Fibroblast of skin of right quadriceps (primary cell): Measurements from ENCODE around the gene MAPRE2.

ENCODE experiments used
- DNase-seq: peaks from one replicate; pipeline ENCODE4 v3.0.0-alpha.2; 2013

MAPRE2 gene

DNA sequence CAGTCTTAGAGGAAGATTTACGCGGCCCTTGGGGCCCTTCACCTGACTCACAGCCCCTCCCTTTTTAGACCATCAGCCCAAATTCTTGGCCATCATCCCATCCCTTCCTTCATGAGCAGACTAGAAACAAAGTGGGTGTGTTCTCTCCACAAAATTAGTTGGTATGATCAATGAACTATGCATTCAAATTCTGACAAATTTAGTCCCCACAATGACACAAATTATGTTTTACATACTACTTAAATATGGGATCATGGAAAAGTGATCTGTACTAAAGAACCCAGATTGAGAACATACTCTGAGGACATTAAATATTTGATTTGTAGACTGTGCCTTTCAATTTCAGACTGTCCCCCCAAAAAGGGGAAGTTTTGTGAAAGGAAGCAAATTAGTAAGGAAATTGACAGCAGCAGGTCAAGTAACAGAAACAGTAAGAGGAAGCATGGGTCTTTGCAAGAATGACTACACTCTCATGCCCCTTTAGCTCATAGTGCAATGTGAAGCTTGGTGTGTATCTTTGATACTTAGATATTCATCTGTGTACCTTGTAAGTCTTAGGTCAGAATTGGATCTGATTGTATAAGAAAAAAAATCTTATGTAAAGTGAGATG lies 2.2 kb upstream of the MAPRE2 start:
- DNase-seq, result no peak

DNA sequence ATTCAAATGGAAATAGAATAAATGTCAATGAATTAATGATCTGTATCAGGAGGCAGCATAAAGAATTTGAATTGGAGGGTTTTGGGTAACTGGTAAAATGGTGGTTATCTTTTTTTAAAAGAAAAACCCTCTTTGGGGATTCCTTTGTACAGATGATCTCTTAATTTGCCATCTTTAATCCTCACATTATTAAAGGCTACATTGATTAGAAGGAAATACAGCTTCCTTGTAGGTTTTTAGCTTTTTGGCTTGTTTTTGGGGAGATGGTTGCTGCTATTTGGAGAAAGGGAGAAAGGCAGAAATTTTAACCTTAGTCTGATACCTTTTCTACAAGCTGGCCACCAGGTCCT lies 600 bp upstream of the MAPRE2 start:
- no peak for DNase-seq

DNA sequence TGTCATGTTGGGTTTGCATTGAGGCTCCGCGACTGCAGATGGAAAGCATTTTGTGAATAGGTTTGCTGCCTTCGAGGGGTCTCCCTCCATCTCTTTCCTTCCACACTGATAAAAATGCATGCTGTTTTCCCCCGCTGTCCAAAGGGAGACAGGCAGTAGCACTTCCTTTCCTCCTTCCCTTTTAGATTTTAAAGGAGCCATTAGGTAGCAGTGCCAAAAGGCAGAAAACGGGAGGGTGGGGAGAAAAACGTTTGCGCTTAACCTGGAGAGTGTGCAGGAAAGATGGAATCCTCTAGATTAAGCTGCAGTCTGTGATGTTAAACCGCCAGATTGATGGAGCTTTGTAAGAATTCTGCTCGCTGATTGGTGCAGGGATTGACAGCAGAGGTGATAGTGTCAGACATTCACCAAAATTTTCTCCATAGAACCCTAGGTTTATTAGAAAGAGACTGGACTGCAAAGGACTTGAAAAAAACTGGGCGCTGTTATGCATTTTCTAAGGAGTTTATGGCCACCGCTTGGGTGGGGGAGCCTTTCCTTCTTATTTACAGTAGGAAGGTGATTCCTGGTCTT lies 688 bp downstream of the MAPRE2 start:
- no peak for DNase-seq

DNA sequence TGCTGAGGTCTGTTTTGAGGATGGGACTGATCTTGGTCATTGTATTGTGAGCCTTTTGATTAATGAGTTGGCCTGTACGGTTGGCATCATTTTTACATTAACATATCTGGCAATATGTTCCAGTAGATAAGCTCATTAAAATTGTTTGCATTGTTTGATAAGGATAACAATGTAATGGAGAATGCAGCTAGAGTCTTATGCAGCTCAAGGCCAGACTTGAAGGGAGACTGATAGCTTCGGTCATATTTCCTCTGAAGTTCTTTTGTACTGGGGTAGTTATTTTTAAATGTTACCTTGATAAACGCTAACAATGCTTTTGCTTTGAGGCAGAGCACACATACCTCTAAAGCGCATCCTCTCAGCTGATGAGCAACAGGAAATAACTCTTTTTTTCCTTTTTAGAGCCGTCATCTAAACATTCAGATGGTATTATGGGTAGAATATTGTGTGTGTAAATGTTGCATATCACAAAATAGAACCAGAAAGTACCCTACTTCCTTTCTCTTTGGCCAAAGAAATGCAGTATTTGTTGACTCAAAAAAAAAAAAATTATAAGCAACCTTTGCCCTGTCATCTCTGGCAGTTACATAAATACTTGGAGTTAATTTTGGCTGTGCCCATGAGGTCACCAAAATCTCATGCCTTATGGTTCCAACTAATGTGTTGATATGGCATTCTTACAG lies 1.3 kb downstream of the MAPRE2 start:
- DNase-seq, result no peak

DNA sequence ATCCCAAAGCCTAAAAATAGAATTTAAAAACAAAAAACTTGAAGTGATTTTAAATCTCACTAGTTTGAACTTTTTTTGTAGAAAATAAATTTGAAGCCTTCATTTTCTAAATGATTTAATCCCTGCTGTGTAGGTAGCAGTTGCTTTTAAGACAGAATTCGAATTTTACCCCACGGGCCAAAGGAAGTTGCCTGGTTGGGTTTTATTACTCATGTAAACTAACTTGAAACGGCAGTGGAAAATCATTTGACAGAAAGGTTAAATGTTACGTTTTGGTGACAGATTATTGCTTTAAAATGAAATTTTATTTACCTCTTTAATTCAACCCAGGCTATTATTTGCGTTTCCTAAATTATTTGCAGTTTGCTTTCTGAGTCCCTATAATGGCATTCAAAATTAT lies 2.0 kb downstream of the MAPRE2 start:
- DNase-seq, result no peak

DNA sequence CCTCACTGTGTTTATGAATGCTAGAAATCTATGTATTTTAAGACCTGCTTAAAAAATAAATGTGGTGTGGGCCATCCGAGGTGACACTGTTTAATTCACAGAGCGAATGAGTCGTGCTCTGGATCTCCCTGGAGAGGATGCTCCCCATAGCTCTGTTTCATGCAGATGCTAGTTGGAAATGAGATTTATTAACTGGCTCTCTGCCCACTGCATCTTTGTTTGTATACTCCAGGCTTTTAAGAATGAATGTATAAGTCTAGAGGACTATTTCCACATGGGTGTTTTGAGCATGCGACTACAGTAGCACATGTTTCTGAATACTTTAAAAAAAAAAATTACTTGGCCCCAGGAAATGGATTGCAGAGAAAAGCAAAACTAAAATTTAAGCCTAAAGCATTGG lies 3.9 kb downstream of the MAPRE2 start:
- peak; percentile 72 for DNase-seq

DNA sequence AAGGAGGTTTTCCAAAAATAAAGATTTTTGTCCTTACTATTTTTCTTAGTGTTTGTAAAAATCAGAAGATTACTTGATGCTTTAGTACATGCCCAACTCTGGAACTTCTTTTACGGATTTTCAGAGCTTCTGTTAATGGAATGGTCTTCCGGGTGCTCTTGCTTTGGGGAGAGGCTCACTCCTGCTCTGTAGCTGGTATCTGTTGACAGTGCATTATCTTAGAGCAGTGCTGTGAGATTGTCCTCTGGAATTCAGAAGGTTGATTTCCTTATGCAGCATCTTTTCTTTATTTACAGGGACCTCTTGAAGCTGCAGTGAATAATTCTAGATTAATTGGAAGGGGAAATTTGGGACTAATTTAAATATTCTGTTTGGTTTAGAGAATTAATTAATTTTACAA lies 4.6 kb downstream of the MAPRE2 start:
- DNase-seq, result no peak

DNA sequence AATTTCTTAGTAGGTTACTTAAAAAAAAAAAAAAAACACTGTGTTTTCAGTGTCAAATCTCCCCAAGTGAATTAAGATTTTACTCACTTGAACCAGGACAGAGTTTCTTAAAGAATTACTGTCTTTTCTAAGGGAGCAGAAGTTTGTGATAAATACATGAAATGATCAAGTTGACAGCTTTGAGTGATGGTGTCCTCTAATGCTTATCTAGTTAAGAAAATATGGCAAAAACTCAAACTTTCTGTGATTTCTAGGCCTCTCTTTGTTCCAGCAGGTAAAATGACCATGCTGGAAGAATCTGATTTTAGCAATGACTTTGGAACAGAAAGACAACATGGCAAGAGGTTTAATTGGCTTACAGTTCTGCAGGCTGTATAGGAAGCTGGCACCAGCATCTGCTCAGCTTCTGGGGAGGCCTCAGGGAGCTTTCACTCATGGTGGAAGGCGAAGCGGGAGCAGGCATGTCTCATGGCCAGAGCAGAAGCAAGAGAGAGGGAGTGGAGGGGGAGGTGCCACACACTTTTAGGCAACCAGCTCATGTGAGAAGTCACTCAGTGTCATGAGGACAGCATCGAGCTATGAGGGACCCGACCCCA lies 6.6 kb downstream of the MAPRE2 start:
- no peak for DNase-seq

DNA sequence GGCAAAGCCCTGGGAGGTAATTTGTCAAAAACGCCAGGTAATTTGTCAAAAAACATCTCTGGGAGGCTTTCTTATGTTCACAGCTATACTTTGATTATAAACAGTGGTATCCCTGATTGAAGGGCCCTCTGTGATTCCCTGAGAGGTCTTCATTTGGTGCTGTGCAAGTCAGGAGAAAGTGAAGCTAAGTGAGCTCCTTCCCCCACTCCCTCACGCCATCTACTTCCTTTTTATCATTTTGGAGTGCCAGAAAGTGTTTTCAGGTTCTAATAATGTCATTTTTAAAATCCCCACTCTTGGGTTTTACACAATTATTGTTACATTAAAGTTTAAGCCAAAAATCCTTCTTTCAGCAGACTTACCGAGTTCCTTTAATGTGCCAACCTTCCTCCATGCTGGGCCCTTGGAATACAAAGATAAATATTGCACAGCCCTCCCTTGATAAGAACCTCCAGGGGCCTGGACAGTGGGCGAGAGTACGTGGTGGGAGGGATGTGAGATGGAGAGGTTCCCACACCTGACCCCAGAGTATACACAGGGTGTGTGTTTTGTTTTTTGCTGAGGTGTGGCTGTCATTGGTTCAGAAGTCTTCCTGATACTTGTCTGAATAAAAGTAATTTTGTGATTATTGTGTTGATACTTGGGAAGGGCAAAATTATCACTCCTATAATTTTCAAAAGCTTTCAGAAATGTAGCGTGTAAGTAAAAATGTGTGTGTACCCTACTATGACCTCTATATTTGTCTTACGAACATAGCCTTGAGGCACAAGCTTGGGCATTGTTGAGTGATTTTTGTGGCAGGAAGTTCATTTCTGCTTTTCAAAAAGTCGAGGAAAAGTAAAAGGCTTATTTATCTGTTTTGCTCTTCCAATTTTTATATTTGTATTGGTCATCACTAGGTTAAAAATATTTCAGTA lies 8.2 kb downstream of the MAPRE2 start:
- DNase-seq, result no peak

DNA sequence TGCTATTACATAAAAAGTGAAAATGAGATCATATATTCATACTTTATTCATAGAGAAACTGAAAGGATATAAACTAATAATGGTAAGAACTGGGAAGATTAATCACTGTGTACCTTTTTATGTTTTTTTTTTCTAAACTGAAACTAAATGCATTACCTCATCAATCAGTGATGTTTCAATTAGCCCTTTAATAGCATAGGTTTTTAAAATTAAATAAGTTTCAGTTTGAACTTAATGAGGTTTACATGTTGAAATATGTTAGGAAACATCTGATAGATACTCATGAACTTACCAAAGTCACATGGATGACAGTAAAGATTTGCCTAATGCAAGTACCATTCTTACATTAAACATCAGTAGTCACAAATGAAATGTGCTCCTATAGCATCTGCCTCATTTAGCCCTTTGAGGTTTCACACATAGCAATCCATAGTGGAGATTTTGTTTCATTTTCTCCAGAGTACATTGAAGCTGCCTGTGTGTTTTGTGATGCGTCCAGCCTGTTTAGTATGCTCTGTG lies 8.9 kb downstream of the MAPRE2 start:
- DNase-seq, result no peak

DNA sequence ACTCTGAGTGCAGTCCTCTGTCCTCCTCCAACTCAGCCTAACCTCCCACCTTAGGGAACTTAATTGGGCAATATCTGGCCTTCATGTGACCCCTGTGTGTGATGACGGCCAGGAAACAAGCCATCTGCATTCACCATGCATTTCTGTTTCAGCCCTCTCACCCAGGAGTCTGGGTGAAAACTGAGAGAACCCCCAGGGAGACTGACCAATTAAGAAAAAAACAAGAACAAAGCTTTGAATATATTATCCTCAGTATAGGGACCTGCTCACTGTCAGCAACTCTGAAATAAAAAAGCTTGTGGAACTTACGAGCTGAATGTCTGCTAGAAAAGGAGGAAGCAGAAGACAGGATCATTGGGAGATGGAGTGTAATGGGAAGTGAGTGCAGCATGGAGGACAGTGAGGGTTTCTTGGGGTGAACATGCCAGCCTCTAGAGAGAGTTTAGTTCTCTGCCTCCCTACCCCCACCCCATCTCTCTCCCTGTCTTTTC lies 9.5 kb downstream of the MAPRE2 start:
- DNase-seq, result no peak

DNA sequence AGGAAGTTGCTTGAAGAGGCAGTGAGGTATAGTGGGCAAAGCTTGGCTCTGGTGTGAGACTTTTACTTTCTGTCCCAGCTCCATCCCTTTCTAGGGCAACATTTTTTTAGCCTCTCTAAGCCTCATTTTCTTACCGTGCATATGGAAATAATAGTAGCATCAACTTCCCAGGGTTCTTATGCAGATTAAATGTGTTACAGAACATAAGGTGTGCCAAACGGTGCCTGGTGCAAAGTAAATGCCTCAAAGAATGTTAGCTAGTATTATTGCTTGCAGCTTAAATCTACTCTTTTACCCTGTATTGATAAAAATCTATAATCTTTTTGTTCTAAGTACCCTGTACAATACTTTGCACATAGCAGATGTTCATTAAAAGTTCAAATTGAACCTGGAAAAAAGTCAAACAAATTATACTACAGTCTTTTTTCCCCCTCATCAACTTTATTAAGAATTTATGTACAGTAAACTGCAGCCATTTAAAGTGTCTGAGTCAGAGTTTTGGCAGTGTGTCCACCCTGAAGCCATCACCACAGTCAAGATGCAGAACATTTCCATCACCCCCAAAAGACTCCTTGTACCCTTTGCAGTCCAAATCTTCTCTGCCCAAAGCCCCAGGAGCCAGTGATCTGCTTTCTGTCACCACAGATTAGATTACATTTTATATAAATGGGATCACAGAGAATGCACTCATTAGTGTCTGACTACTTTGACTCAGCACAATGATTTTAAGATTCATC lies 10.6 kb downstream of the MAPRE2 start:
- peak; percentile 25 for DNase-seq

DNA sequence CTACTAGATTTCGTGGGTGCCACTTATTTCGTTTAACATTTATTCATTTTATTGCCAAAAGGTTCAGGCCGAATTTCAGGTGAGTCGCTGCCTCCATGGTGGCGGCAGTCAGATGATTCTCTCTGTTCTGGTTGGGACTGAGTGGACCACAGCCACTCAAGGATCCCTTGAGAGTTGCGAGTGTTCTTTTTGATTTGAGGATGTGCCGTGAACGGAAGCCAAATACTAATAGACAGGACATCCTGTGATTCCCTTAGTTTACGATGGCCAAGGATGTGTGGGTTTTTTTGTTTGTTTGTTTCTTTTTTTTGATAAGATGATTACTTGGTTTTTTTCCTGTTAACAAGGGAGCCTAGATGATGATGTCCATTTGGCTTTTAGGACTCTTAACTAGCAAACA lies 13.2 kb downstream of the MAPRE2 start:
- DNase-seq, result no peak

DNA sequence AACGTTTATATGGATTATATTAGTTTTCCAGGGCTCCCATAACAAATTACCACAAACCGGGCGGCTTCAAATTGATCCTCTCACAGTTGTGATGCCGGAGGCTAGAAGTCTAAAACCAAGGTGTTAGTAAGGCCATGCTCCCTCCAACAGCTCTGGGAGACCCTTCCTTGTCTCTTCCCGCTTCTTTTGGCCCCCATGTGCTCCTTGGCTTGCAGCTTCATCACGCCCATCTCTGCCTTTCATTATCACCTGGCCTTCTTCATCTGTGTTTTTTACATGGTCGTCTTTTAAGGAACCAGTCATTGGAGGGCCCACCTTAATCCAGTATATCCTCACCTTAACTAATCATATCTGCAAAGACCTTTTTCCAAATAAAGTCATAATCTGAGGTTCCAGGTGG lies 13.9 kb downstream of the MAPRE2 start:
- DNase-seq, result no peak

DNA sequence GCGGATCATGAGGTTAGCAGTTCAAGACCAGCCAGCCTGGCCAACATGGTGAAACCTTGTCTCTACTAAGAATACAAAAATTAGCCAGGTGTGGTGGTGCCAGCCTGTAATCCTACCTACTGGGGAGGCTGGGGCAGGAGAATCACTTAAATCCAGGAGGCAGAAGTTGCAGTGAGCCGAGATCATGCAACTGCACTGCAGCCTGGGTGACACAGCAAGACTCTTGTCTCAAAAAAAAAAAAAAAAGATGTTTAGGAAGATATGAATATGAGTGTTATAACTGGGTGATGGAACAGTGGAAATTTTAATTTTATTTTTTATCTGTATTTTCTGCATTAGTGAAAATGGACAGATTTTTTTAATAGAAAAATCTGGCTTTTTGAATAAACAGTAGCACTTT lies 14.5 kb downstream of the MAPRE2 start:
- DNase-seq, result no peak

DNA sequence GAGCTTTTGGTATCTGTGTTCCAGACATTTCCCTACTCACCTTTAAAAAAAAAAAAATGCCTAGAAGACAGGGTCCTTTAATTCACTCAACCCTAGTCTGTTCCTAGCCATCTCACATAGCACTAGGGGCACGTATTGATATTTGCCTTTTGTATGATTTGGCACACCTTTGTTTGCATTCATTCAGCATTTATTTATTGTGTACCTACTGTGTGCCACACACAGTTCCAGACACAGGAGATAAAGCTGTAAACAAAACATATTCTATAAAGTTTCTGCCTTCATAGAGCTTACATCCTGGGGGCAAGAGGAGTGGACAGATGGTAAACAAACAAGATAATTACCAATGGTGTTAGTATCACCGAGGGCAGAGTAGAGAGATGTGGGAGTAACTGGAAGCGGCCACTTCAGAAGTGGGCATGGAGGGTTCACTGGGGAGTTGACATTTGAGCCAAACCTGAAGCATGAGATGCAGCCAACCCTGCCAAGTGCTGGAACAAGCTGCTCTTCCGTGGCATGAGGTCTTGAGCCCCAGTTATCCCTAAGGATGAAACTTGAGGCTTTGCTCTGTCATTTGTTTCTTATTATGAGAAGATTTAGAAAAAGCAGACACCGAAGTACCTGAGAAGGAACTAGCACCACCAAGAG lies 18.2 kb downstream of the MAPRE2 start:
- no peak for DNase-seq

DNA sequence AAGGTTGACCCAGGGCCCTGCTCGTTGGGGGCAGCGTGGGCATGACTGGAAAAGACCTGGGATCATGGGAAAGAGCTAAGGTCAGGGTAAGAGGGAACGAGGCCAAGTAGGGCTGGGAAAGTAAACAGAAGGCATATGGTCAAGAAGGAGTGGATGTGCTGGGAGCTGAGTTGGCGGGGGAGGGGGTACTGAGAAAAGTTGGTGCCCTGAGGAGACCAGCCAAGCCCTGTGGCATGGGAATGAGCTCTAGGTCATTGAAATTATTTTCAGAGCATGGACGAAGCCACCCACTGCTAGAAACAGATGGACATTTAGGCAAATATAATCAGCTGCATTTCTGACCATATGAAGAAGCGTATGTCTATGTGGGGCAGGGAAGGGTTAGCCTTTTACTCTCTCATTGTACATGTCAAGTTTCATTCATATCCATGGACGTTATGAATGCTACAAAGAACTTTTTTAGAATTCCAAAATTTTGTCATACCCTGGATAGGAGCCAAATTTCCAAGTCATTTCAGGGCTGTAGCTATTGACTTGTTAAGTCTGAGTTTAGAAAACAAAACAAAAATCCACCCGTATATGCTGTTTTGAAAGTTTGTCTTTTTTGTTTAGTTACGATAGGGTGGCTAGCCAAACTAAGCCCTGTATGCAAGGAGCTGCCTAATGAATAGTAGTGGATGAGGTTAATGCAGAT lies 19.1 kb downstream of the MAPRE2 start:
- no peak for DNase-seq

DNA sequence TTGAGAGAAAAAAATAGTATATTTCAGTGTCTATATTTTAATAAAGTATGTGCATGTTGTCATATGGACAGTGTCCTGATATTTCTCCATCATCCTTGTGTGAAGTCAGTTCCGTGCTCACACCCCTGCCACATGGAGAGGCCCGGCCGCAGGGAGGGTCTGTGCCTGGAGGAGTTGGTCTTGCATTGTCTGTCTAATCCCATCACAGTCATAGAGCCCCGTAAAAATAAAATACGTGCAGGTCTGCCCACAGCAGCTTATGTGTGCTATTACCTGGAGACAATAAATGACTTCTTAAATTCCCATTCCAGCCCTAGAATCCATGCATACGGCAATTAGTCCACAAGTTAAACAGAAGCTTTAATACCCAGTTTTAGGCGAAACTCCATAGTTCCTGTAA lies 20.1 kb downstream of the MAPRE2 start:
- DNase-seq, result no peak

DNA sequence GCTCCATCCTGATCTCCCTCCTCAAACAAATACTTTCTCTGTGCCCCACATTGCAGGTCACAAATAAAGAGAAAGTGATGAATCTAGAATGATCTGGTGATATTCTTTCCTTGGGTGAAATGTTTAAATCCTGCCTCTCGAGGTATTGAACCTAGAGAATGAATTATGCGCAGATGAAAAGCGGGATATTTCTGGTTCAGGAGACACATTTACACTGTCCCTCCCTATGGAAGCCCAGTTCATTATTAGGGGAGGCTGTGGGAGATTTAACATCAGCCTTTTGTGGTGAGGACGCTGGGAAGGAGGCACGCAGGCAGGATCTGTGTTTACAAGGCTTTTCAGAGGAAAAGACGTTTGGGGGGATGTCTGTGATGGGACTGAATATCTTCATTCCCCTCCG lies 20.6 kb downstream of the MAPRE2 start:
- no peak for DNase-seq

DNA sequence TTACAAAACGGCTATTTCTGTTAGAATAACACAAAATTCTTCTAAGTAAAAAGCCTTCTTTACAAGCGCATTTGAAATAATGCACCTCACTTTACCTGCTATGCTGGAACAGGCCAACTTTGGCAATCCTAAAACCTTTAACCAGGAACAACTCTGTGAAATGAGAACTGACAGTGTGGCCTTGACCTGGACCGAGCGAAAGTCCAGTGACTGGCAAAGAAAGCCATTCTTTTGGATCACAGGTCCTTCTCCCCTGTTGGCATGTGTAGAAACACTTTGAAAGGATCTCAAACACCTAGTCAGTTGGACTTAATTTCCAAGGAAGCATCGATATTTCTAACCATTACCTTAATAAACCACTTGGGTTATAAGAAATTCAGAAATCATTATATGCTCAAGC lies 21.2 kb downstream of the MAPRE2 start:
- DNase-seq, result no peak
